H9 (cell line): ENCODE results near the gene CPXM2. TPM values are rescaled to one million over a fixed set of nuclear protein-coding genes. Genes with fewer than 3 reads are reported as not detected.

ENCODE experiments used
- DNase-seq: peaks from one replicate; pipeline ENCODE4 v3.0.0-alpha.2; 2017
- H2AFZ ChIP-seq: one replicate; pipeline ENCODE4 v1.6.1; 2013; ENCODE audit warnings: mild to moderate bottlenecking, low read length, control low read depth, moderate library complexity
- H2AK5ac ChIP-seq: 2 replicates; pipeline ENCODE4 v1.6.1; 2013; ENCODE audit warnings: low read length, control low read depth, mixed read lengths; ENCODE audit not compliant: insufficient read length
- H2BK120ac ChIP-seq: one replicate; pipeline ENCODE4 v1.6.1; 2013; ENCODE audit warnings: low read depth, mild to moderate bottlenecking, low read length, control low read depth, inconsistent platforms; ENCODE audit not compliant: poor library complexity, severe bottlenecking
- H2BK12ac ChIP-seq: 2 replicates; pipeline ENCODE4 v1.6.1; 2013; ENCODE audit warnings: low read length, control low read depth, mixed read lengths, low read depth; ENCODE audit not compliant: insufficient read length
- H2BK15ac ChIP-seq: 2 replicates; pipeline ENCODE4 v1.6.1; 2013; ENCODE audit warnings: low read depth, low read length, control low read depth
- H2BK20ac ChIP-seq: one replicate; pipeline ENCODE4 v1.6.1; 2013; ENCODE audit warnings: low read depth, mild to moderate bottlenecking, low read length, control low read depth, inconsistent platforms; ENCODE audit not compliant: poor library complexity, severe bottlenecking
- H2BK5ac ChIP-seq: 2 replicates; pipeline ENCODE4 v1.6.1; 2013; ENCODE audit warnings: low read length, control low read depth, mixed read lengths; ENCODE audit not compliant: insufficient read length
- H3K14ac ChIP-seq: 2 replicates; pipeline ENCODE4 v1.6.1; 2013; ENCODE audit warnings: low read length, control low read depth; ENCODE audit not compliant: insufficient read depth
- H3K18ac ChIP-seq: 2 replicates; pipeline ENCODE4 v1.6.1; 2013; ENCODE audit warnings: low read depth, mild to moderate bottlenecking, mixed read lengths, low read length, control low read depth; ENCODE audit not compliant: insufficient read length
- H3K23ac ChIP-seq: 2 replicates; pipeline ENCODE4 v1.6.1; 2013; ENCODE audit warnings: low read length, control low read depth, mixed read lengths, low read depth; ENCODE audit not compliant: insufficient read length
- H3K23me2 ChIP-seq: 2 replicates; pipeline ENCODE4 v1.6.1; 2013; ENCODE audit warnings: low read depth, mild to moderate bottlenecking, mixed read lengths, low read length, control low read depth; ENCODE audit not compliant: insufficient read length, poor library complexity, severe bottlenecking
- H3K27ac ChIP-seq: 2 replicates; pipeline ENCODE4 v1.5.1; 2013; ENCODE audit warnings: low read length, control low read depth, mixed read lengths, low read depth; ENCODE audit not compliant: insufficient read length
- H3K27me3 ChIP-seq: 2 replicates; pipeline ENCODE4 v1.6.1; 2013; ENCODE audit warnings: low read length, control low read depth, inconsistent platforms; ENCODE audit not compliant: insufficient read depth
- H3K4ac ChIP-seq: 2 replicates; pipeline ENCODE4 v1.6.1; 2013; ENCODE audit warnings: low read depth, mild to moderate bottlenecking, control low read depth, inconsistent platforms, low read length, moderate library complexity
- H3K4me1 ChIP-seq: 2 replicates; pipeline ENCODE4 v1.6.1; 2013; ENCODE audit warnings: low read length, control low read depth, inconsistent platforms; ENCODE audit not compliant: insufficient read depth
- H3K4me2 ChIP-seq: 2 replicates; pipeline ENCODE4 v1.6.1; 2013; ENCODE audit warnings: low read length, control low read depth, mixed read lengths; ENCODE audit not compliant: insufficient read length, insufficient read depth
- H3K56ac ChIP-seq: 2 replicates; pipeline ENCODE4 v1.6.1; 2013; ENCODE audit warnings: low read depth, mild to moderate bottlenecking, mixed read lengths, low read length, control low read depth; ENCODE audit not compliant: insufficient read length
- H3K79me1 ChIP-seq: 2 replicates; pipeline ENCODE4 v1.6.1; 2013; ENCODE audit warnings: low read depth, mild to moderate bottlenecking, moderate library complexity, low read length, control low read depth, inconsistent platforms; ENCODE audit not compliant: insufficient read depth, poor library complexity, severe bottlenecking
- H3K79me2 ChIP-seq: 2 replicates; pipeline ENCODE4 v1.6.1; 2013; ENCODE audit warnings: low read length, control low read depth, inconsistent platforms; ENCODE audit not compliant: insufficient read depth
- H3K9ac ChIP-seq: 2 replicates; pipeline ENCODE4 v1.6.1; 2013; ENCODE audit warnings: low read length, control low read depth, mixed read lengths; ENCODE audit not compliant: insufficient read length; ENCODE audit errors: extremely low read depth
- H3K9me3 ChIP-seq: one replicate; pipeline ENCODE4 v1.6.1; 2013; ENCODE audit warnings: low read depth, low read length, inconsistent platforms; ENCODE audit not compliant: control insufficient read depth
- H3T11ph ChIP-seq: one replicate; pipeline ENCODE4 v1.6.1; 2013; ENCODE audit warnings: mild to moderate bottlenecking, low read length, control low read depth, inconsistent platforms
- H4K20me1 ChIP-seq: one replicate; pipeline ENCODE4 v1.6.1; 2013; ENCODE audit not compliant: control insufficient read depth, insufficient read length, insufficient read depth
- H4K5ac ChIP-seq: 2 replicates; pipeline ENCODE4 v1.6.1; 2013; ENCODE audit warnings: low read depth, mild to moderate bottlenecking, mixed read lengths, low read length, control low read depth; ENCODE audit not compliant: insufficient read length
- H4K8ac ChIP-seq: replicated peaks from 2 replicates; pipeline ENCODE4 v1.6.1; 2013; ENCODE audit warnings: low read length, control low read depth, mixed read lengths, low read depth; ENCODE audit not compliant: insufficient read length
- H4K91ac ChIP-seq: 2 replicates; pipeline ENCODE4 v1.6.1; 2013; ENCODE audit warnings: low read depth, mild to moderate bottlenecking, moderate library complexity, mixed read lengths, low read length, control low read depth; ENCODE audit not compliant: insufficient read length
- H3K27ac Mint-ChIP-seq, 3 experiments: 2 replicates in 2 of 3; 3 replicates in 1 of 3; pipeline ENCODE4 v1.8.0; 2020 to 2021; ENCODE audit warnings: mixed read lengths in 3 of 3, mild to moderate bottlenecking in 1 of 3, moderate library complexity in 1 of 3
- H3K27me3 Mint-ChIP-seq: 2 replicates; pipeline ENCODE4 v1.8.0; 2021; ENCODE audit warnings: low read depth, mild to moderate bottlenecking, moderate library complexity, mixed read lengths
- H3K36me3 Mint-ChIP-seq, 3 experiments: 2 replicates in 2 of 3; 3 replicates in 1 of 3; pipeline ENCODE4 v1.8.0; 2020 to 2021; ENCODE audit warnings: low read depth in 3 of 3, mixed read lengths in 3 of 3; ENCODE audit not compliant: insufficient read depth in 1 of 3
- H3K4me1 Mint-ChIP-seq, 2 experiments: 2 replicates each; pipeline ENCODE4 v1.8.0; 2020; ENCODE audit warnings: mixed read lengths in 2 of 2
- H3K4me3 Mint-ChIP-seq, 2 experiments: 2 replicates in 1 of 2; 3 replicates in 1 of 2; pipeline ENCODE4 v1.8.0; 2020 to 2021; ENCODE audit warnings: mild to moderate bottlenecking in 2 of 2, mixed read lengths in 2 of 2, moderate library complexity in 1 of 2
- H3K9me3 Mint-ChIP-seq, 2 experiments: 2 replicates in 1 of 2; 3 replicates in 1 of 2; pipeline ENCODE4 v1.8.0; 2020; ENCODE audit warnings: mild to moderate bottlenecking in 2 of 2, mixed read lengths in 2 of 2, moderate library complexity in 1 of 2
- CTCF ChIP-seq: fragments of 200-600 bp; sonication (generic); conservative IDR thresholded peaks from 3 replicates; pipeline ENCODE4 v1.8.0; 2021; ENCODE audit warnings: antibody characterized with exemption, mild to moderate bottlenecking
- WGBS: extraction: QIAGEN DNeasy Blood & Tissue Kit; methylation state at CpG from one replicate; pipeline ENCODE4 v1.1.7; 2013; ENCODE audit warnings: missing lambda C conversion rate, low lambda C conversion rate, mixed read lengths; ENCODE audit not compliant: insufficient read length; ENCODE audit errors: extremely low coverage; 5-methylcytosine and 5-hydroxymethylcytosine counted together
- total RNA-seq: library from RNA; stranded (reverse); gene quantifications from 2 replicates; pipeline ENCODE4 v1.2.1, GENCODE V29; 2021

CPXM2 gene
- total RNA-seq, 1 experiment from 2014 or later: 1.7 TPM

- peaks cover 10 to 23% (median 14%) of the 10 kb centered on the region in 3 experiments for H3K36me3 Mint-ChIP-seq
- Histone ChIP-seq H3K4ac (no peak overlapping the region), H4K5ac (no peak overlapping the region), H3K23me2 (no peaks in the 10 kb centered on the region), H3T11ph (no peak overlapping the region), H2BK20ac (no peak overlapping the region), H3K23ac (no peak overlapping the region), H3K56ac (no peak overlapping the region), H2BK120ac (no peak overlapping the region), H3K4me2 (no peak overlapping the region), H4K8ac (no peak overlapping the region), H3K79me2 (no peaks in the 10 kb centered on the region), H4K91ac (no peak overlapping the region), H4K20me1 (no peaks in the 10 kb centered on the region), H2AFZ (no peak overlapping the region), H2AK5ac (no peak overlapping the region), H2BK12ac (no peak overlapping the region), H2BK15ac (no peak overlapping the region), H3K79me1 (no peaks in the 10 kb centered on the region), H3K27ac (no peak overlapping the region), H3K9ac (no peak overlapping the region), H3K9me3 (peaks cover 6% of the 10 kb centered on the region), H3K4me1 (no peaks in the 10 kb centered on the region; the same call in 1 of the 2 replicates), H3K14ac (no peak overlapping the region), H2BK5ac (no peak overlapping the region), H3K27me3 (no peaks in the 10 kb centered on the region), H3K18ac (no peak overlapping the region)
- DNase-seq: no peak
- no CpG with 5 or more reads among the region's 5 CpGs for whole genome bisulfite sequencing
- H3K27me3 Mint-ChIP-seq: peaks cover 71% of the 10 kb centered on the region
- peak overlapping the region in 1 of 3 experiments; percentile 77; a peak in 1 of 7 replicates for H3K27ac Mint-ChIP-seq
- no peak for TF ChIP-seq CTCF
- H3K9me3 Mint-ChIP-seq: peaks cover 17 to 21% of the 10 kb centered on the region in 2 experiments
- H3K4me3 Mint-ChIP-seq: no peak overlapping the region
- H3K4me1 Mint-ChIP-seq: peaks cover 27 to 33% of the 10 kb centered on the region in 2 experiments
Observed at GRCh38 chr10:123787566-123787965, 104.0 kb downstream of the CPXM2 start.
